CD4-positive, alpha-beta T cell treated with Interleukin-17A for 4 hours (primary cell): ENCODE results near the gene MAVS.
"Not testable (repeated sequence)": the region's sequence is repeated elsewhere in the genome, so short reads cannot be mapped to it uniquely, and the experiment has no call there.

Experiments
- DNase-seq: peaks from one replicate; pipeline ENCODE4 v3.0.0-alpha.2; 2020; ENCODE audit warnings: mixed read lengths

MAVS gene

DNA sequence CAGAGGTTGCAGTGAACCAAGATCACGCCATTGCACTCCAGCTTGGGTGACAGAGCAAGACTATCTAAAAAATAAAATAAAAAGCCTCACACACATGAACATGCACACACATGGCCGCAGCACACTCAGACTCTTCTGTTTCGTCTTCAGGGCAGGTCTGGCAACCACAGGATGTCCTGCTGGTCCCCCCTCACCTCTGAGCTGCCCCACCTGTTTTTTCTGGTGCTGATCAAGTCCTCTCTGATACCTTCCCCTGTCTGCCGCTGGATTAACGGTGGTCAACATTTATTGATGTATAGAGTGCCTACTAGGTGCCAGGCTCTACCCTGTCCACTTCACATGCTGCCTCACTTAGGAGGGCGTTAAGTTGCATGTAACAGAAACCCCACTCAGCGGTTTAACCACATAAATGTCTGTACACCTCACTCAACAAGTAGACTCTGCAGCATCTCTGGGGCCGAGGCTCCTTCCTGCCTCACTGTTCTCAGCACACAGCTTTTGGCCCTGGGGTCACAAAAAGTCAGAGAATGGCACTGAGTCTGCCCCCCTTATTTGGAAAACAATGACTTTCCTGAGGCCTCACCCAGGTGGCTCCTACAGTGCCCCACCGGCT lies 30.8 kb upstream of the MAVS start:
- peak; percentile 73 for DNase-seq

GRCh38 chr20:3818155-3819151 lies 28.2 kb upstream of the MAVS start:
- peak; percentile 26 for DNase-seq

- DNase-seq: no peak
These were observed 27.1 kb upstream of the MAVS start for GRCh38 chr20:3819411-3820047.

- peak; percentile 91 for DNase-seq
These were observed 26.4 kb upstream of the MAVS start, which contains the start of gene AP5S1 for GRCh38 chr20:3820048-3820900. AP5S1 (plus strand) TSS chr20:3820547; CDS start chr20:3822118, 1,571 bp downstream.

DNA sequence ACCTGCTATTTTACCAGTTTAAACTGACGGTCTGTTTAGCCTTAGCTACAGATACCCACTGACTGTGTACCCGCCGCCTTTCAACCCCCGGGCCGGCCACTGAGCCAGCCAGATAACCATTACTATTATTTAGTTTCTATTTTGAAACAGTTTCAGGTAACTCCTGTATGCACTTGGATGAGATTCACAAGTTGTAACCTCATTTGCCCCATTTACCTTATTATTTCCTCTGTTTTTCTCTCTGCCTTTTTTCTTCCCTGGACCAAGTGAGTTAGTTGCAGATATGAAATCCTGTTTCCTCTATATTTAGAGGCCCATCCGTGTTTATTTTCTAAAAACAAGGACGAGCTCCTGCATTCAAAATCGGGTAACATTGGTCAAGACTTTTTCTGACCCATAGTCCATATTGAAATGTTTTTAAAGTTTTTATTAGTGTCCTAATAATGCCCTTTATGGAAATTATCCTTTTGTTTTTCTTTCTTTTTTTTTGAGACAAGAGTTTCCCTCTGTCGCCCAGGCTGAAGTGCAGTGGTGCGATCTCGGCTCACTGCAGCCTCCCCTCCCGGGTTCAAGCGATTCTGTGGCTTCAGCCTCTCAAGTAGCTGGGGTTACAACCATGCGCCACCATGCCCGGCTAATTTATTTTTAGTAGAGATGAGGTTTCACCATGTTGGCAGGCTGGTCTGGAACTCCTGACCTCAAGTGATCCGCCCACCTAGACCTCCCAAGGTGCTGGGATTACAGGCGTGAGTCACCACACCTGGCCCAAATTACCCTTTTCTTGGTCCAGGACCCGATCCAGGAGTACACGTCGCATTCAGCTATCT lies 25.5 kb upstream of the MAVS start:
- no peak for DNase-seq

- no peak for DNase-seq
These were observed 24.6 kb upstream of the MAVS start for GRCh38 chr20:3821996-3822395.

DNA sequence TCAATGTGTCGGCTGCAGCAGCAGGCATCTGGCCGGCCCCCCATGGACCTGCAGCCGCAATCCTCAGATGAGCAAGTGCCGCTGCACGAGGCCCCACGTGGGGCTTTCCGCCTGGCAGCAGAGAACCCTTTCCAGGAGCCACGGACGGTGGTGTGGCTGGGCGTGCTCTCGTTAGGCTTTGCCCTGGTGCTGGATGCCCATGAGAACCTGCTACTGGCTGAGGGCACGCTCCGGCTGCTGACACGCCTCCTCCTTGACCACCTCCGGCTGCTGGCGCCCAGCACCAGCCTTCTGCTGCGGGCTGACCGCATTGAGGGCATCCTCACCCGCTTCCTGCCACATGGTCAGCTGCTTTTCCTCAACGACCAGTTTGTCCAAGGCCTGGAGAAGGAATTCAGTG lies 22.8 kb upstream of the MAVS start:
- DNase-seq: no peak

DNA sequence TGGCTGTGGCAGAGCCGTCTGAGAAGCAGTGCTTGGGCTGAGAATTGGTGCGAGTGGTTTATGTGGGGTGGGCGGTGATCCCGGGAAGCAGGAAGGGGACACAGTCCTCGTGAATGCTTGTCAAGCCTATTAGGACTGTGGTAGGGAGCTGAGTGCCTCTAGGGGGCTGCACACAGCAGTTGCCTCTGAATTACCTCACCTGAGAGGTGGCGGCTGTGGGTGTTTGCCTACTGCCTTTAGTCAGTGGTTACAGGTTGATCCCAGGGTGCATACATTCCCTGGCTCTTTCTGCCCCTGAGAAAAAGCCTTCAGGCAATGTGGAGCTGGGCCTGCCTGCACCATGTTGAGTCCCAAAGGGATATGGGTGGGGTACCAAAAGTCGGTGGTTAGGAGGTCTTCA lies 21.1 kb upstream of the MAVS start:
- DNase-seq: no peak

DNA sequence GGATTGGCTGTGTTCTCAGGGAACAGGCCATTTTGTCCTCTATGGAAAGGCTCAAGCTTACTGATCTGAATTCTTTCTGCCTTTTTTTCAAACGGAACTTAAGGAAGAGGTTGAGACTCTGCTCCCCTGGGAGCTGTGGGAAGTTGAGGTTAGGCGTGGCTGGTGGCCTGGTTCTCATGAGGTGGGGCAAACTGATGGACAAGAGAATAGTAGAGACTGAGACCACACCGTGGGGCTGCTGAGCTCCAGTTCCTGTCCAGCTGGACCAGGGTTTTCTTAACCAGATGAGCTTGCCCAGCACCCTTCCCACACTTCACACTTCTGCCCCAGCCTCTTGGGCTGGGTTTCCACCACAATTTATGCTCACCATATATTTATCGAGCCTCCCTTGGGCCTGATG lies 20.2 kb upstream of the MAVS start:
- no peak for DNase-seq

GRCh38 chr20:3828798-3829197 lies 17.8 kb upstream of the MAVS start:
- no peak for DNase-seq

GRCh38 chr20:3829891-3830290 lies 16.7 kb upstream of the MAVS start:
- not testable (repeated sequence) for DNase-seq

- no peak for DNase-seq
These were observed 10.5 kb upstream of the MAVS start for GRCh38 chr20:3836132-3836531.

- DNase-seq: no peak
These were observed 7.3 kb upstream of the MAVS start for GRCh38 chr20:3839328-3839727.

DNA sequence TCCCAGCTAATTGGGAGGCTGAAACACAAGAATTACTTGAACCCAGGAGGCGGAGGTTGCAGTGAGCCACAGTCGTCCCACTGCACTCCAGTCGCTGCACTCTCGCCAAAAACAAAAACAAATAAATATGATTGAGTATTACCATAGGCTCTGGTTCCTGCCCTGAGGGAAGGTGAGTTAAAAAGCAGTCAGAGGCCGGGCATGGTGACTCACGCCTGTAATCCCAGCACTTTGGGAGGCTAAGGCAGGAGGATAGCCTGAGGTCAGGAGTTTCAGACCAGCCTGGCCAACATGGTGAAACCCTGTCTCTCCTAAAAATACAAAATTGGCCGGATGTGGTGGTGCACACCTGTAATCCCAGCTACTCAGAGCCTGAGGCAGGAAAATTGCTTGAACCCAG lies 6.4 kb upstream of the MAVS start:
- not testable (repeated sequence) for DNase-seq

DNA sequence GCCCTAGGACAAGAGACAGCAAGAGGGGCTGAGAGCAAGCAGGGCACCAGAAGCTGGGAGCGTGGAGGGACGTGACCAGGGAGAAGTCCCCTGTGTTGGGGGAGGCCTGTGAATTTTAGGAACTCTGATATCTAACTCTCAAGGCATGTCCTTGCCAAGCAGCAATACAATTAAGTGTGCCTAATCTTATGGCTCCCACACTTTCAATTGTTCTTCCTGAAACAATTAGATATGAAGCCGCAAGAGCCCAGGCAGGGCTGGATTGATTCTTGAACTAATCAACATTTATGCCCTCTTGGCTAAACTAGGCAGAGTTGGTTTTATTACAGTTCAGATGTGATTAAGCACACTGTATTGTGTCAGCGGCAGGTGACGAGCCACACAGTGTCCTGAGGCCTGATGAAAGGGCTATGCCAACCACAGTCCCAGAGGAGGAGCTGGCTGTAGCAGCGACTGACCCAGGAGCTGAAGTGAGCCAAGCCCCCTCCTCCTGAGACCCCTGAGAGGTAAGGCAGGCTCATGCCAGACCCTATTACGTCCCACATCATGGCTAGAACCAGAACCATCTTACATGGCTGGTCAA lies 4.2 kb upstream of the MAVS start:
- no peak for DNase-seq

GRCh38 chr20:3843490-3843889 lies 3.1 kb upstream of the MAVS start:
- no peak for DNase-seq

DNA sequence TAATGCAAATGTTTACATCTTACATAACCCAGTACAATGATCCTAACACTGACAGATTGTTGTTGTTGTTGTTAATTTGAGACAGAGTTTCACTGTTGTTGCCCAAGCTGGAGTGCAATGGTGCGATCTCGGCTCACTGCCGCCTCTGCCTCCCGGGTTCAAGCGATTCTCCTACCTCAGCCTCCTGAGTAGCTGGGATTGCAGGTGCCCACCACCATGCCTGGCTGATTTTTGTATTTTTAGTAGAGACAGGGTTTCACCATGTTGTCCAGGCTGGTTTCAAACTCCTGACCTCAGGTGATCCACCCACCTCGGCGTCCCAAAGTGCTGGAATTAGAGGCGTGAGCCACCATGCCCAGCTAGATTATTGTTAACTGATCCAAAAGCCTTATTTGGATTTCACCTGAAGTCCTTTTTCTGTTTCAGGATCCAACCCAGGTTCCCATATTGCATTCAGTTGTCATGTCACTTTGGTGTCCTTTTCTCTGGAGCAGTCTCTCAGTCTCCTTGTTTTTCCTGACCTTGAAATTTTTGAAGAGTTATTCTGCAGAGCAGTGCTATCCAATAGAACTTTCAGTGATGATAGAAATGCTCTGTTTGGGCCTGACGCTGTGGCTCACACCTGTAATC lies 2.5 kb upstream of the MAVS start:
- not testable (repeated sequence) for DNase-seq

DNA sequence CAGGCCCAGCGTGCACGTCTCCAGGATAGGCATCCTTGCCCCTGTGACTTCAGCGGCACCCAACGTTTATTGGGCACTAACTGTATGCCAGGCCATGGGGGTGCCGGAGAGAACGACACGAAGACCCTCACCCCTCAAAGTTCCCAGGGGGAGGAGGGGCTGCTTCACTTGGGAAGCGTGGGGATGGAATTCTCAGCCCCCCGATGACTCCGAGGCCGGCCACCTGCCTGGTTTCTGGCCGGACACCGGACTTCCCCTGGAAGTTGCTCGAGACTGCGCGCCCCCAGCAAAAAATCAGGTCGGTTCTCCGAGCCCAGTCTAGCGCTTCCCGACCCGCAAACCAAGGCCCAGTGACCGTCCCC lies 275 bp upstream of the MAVS start:
- DNase-seq: no peak

- DNase-seq: no peak
These were observed 851 bp downstream of the MAVS start for GRCh38 chr20:3847429-3847940.

- DNase-seq: no peak
These were observed 1.9 kb downstream of the MAVS start for GRCh38 chr20:3848565-3848964.

DNA sequence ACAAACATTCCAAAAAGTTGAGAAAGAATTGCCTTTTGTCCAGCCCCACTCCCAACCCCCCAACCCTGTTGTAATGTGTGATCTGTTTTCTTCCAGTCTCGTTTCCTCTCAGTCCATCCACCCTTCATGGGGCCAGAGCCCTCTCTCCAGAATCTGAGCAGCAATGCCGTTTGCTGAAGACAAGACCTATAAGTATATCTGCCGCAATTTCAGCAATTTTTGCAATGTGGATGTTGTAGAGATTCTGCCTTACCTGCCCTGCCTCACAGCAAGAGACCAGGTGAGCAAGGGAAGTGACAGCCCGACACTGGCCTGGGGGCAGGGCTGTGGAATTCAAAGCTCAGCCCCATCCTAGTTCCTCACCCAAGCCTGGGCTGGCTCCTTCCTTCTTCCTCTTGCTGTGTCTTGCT lies 7.8 kb downstream of the MAVS start:
- DNase-seq: no peak
